Measurements from ENCODE around the gene JPH2. TPM values are rescaled to one million over a fixed set of nuclear protein-coding genes. Genes with fewer than 3 reads are reported as not detected.
A peak's percentile ranks its signal among the peaks of the same experiment; 100 is the strongest.

Gene JPH2
- total RNA-seq, 1 donor = 50.5 TPM

- no peak for TF ChIP-seq CTCF (IDR thresholded peaks at IDR 0.05; ENCODE audit: insufficient read depth, low read depth, low read length)
- H3K4me3 ChIP-seq (ENCODE audit: low read depth, low read length) = no peak overlapping the region
- no peak for DNase-seq (ENCODE audit: low read depth)
Observed at GRCh38 chr20:44183282-44183681, 3.7 kb downstream of the JPH2 start.

- DNase-seq (ENCODE audit: low read depth) = no peak
- TF ChIP-seq CTCF (IDR thresholded peaks at IDR 0.05; ENCODE audit: insufficient read depth, low read depth, low read length) = no peak
- H3K4me3 ChIP-seq (ENCODE audit: low read depth, low read length) = no peak overlapping the region
Observed at GRCh38 chr20:44182863-44183262, 4.1 kb downstream of the JPH2 start.

GRCh38 chr20:44182135-44182765, 4.7 kb downstream of the JPH2 start:
- no peak for TF ChIP-seq CTCF (IDR thresholded peaks at IDR 0.05; ENCODE audit: insufficient read depth, low read depth, low read length)
- no peak overlapping the region for H3K4me3 ChIP-seq (ENCODE audit: low read depth, low read length)
- DNase-seq (ENCODE audit: low read depth) = no peak

- no peak overlapping the region for H3K4me3 ChIP-seq (ENCODE audit: low read depth, low read length)
- no peak for DNase-seq (ENCODE audit: low read depth)
- TF ChIP-seq CTCF (IDR thresholded peaks at IDR 0.05; ENCODE audit: insufficient read depth, low read depth, low read length) = no peak
Observed at GRCh38 chr20:44181611-44182010, 5.4 kb downstream of the JPH2 start.

GRCh38 chr20:44180814-44181213, 6.2 kb downstream of the JPH2 start:
- no peak for TF ChIP-seq CTCF (IDR thresholded peaks at IDR 0.05; ENCODE audit: insufficient read depth, low read depth, low read length)
- no peak overlapping the region for H3K4me3 ChIP-seq (ENCODE audit: low read depth, low read length)
- peak; percentile 66 for DNase-seq (ENCODE audit: low read depth)

GRCh38 chr20:44176833-44177534, 10.0 kb downstream of the JPH2 start:
- DNase-seq (ENCODE audit: low read depth) = no peak
- no peak overlapping the region for H3K4me3 ChIP-seq (ENCODE audit: low read depth, low read length)
- no peak for TF ChIP-seq CTCF (IDR thresholded peaks at IDR 0.05; ENCODE audit: insufficient read depth, low read depth, low read length)

Measured in fibroblast of villous mesenchyme (primary cell).